ENCODE data around the gene ENTREP1.

DNA sequence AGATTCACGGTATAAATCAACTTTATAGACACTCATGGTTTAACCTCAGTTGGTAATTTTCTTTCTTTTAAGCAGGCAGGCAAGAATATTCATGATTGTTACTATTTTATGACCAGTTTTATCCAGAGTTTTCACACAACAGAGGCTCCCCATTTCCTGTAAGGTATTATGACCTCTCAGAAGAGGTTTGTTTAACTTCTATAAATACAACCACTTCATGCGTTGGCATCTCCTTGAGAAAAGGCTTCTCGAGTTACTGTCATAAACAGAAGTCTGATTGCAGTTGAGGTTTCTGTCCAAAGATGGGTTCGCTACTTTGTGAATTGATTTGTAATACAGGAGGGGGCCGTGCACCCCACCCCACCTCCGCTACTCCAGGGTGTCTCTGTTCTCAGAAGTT lies 55.3 kb downstream of the ENTREP1 start:
- TF ChIP-seq, protein P1, sequence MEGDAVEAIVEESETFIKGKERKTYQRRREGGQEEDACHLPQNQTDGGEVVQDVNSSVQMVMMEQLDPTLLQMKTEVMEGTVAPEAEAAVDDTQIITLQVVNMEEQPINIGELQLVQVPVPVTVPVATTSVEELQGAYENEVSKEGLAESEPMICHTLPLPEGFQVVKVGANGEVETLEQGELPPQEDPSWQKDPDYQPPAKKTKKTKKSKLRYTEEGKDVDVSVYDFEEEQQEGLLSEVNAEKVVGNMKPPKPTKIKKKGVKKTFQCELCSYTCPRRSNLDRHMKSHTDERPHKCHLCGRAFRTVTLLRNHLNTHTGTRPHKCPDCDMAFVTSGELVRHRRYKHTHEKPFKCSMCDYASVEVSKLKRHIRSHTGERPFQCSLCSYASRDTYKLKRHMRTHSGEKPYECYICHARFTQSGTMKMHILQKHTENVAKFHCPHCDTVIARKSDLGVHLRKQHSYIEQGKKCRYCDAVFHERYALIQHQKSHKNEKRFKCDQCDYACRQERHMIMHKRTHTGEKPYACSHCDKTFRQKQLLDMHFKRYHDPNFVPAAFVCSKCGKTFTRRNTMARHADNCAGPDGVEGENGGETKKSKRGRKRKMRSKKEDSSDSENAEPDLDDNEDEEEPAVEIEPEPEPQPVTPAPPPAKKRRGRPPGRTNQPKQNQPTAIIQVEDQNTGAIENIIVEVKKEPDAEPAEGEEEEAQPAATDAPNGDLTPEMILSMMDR (IDR thresholded peaks at IDR 0.05; ENCODE audit: low read depth, low read length) = no peak
- TF ChIP-seq POLR2A (IDR thresholded peaks at IDR 0.05; ENCODE audit: extremely low read depth, insufficient read length) = no peak
- TF ChIP-seq, protein P2, sequence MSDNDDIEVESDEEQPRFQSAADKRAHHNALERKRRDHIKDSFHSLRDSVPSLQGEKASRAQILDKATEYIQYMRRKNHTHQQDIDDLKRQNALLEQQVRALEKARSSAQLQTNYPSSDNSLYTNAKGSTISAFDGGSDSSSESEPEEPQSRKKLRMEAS (IDR thresholded peaks at IDR 0.05; ENCODE audit: low read depth, low read length) = no peak
